Erythroblast (primary cell): ENCODE data around the gene SLC26A8.

Experiments
- GATA1 ChIP-seq: IDR thresholded peaks from 2 replicates; pipeline ENCODE4 v1.6.1; 2011; ENCODE audit warnings: low read depth, mild to moderate bottlenecking, control low read depth, low read length, moderate library complexity
- POLR2A ChIP-seq: IDR thresholded peaks from 2 replicates; pipeline ENCODE4 v1.6.1; 2011; ENCODE audit warnings: mild to moderate bottlenecking, low read length

DNA sequence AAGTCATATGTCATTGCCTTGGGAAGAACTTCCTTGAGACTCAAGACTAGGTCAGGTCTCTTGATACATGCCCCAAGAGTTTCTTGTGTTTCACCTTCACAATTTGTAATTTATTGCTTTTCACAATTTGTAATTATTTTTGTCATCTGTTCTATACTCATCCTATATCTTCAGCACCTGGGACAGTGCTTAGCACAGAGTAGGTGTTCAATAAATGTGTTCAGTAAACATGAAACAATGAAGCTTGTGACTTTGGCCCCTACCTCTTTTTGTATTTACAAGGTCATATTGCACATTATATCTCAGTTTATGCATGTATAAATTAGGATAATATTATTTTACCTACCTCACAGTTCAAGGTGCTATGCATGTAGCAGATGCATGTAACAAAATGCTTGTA is 82.1 kb downstream of the SLC26A8 start:
- TF ChIP-seq POLR2A (no peak), GATA1 (no peak)
